Naive thymus-derived CD4-positive, alpha-beta T cell (primary cell): ENCODE results near the gene PEX14. TPM values are rescaled to one million over a fixed set of nuclear protein-coding genes. Genes with fewer than 3 reads are reported as not detected.

Experiments used
- ATAC-seq: fragments of 150-1000 bp; cut with Tn5 transposase; 2 replicates; pipeline ENCODE4 v1.10.0; 2021; ENCODE audit warnings: mild to moderate bottlenecking, moderate library complexity
- CTCF ChIA-PET: fragments of 350-600 bp; sonication (Branson Sonifier 250); formaldehyde crosslinking; loops from one replicate; lab custom pipeline; 2021; ENCODE audit warnings: antibody characterized with exemption; lab: Charles Lee
- POLR2A ChIA-PET: fragments of 350-600 bp; sonication (Branson Sonifier 250); formaldehyde crosslinking; loops from one replicate; lab custom pipeline; 2021; ENCODE audit warnings: antibody characterized with exemption, inconsistent platforms; lab: Charles Lee
- DNase-seq, 9 donors: peaks; one replicate each; pipeline versions ENCODE4 v3.0.0 to v3.0.0-alpha.2; 2020 to 2022; ENCODE audit warnings: mixed read lengths in 1 of 9
- H3K27ac ChIP-seq: one replicate; pipeline ENCODE4 v1.7.0; 2013; ENCODE audit warnings: mild to moderate bottlenecking, low read depth, low read length, moderate library complexity
- H3K27me3 ChIP-seq, 2 donors: one replicate each; pipeline ENCODE4 v1.7.0; 2013; ENCODE audit warnings: low read length in 2 of 2, mild to moderate bottlenecking in 2 of 2, moderate library complexity in 2 of 2; ENCODE audit not compliant: control insufficient read depth in 2 of 2, insufficient read depth in 2 of 2
- H3K36me3 ChIP-seq, 3 experiments: 1 replicate in 2 of 3; 2 replicates in 1 of 3; pipeline ENCODE4 v1.7.0; 2013; ENCODE audit warnings: low read length in 3 of 3, mild to moderate bottlenecking in 3 of 3, moderate library complexity in 1 of 3; ENCODE audit not compliant: insufficient read depth in 3 of 3, control insufficient read depth in 2 of 3
- H3K4me1 ChIP-seq, 2 donors: one replicate each; pipeline ENCODE4 v1.7.0; 2013; ENCODE audit warnings: low read length in 2 of 2, mild to moderate bottlenecking in 2 of 2, moderate library complexity in 1 of 2; ENCODE audit not compliant: control insufficient read depth in 2 of 2, insufficient read depth in 2 of 2
- H3K4me3 ChIP-seq: 2 replicates; pipeline ENCODE4 v1.7.0; 2013; ENCODE audit warnings: mild to moderate bottlenecking, low read length
- H3K9me3 ChIP-seq, 3 experiments: 1 replicate in 2 of 3; 2 replicates in 1 of 3; pipeline ENCODE4 v1.7.0; 2013; ENCODE audit warnings: low read length in 3 of 3; ENCODE audit not compliant: control insufficient read depth in 2 of 3
- H3K27ac Mint-ChIP-seq, 9 donors: one replicate each; pipeline ENCODE4 v1.8.0; 2020 to 2022; ENCODE audit warnings: mixed read lengths in 9 of 9, mild to moderate bottlenecking in 8 of 9, moderate library complexity in 5 of 9, inconsistent platforms in 2 of 9
- H3K27me3 Mint-ChIP-seq, 5 donors: one replicate each; pipeline ENCODE4 v1.8.0; 2021 to 2022; ENCODE audit warnings: mixed read lengths in 5 of 5, mild to moderate bottlenecking in 1 of 5
- H3K36me3 Mint-ChIP-seq, 5 donors: one replicate each; pipeline ENCODE4 v1.8.0; 2020 to 2022; ENCODE audit warnings: mixed read lengths in 5 of 5, mild to moderate bottlenecking in 3 of 5, inconsistent platforms in 1 of 5
- H3K4me1 Mint-ChIP-seq, 7 donors: one replicate each; pipeline ENCODE4 v1.8.0; 2020 to 2022; ENCODE audit warnings: mixed read lengths in 7 of 7, mild to moderate bottlenecking in 3 of 7, inconsistent platforms in 1 of 7
- H3K4me3 Mint-ChIP-seq, 10 donors: one replicate each; pipeline ENCODE4 v1.8.0; 2020 to 2022; ENCODE audit warnings: mild to moderate bottlenecking in 10 of 10, mixed read lengths in 10 of 10, moderate library complexity in 6 of 10, inconsistent platforms in 2 of 10
- H3K9me3 Mint-ChIP-seq, 11 donors: one replicate each; pipeline ENCODE4 v1.8.0; 2020 to 2022; ENCODE audit warnings: mixed read lengths in 11 of 11, mild to moderate bottlenecking in 4 of 11, inconsistent platforms in 1 of 11, moderate library complexity in 1 of 11
- intact Hi-C, 2 donors: fragments of 100-400 bp; cut with micrococcal nuclease; formaldehyde crosslinking; loops; one replicate each; pipeline ENCODE4 v1.15.1; 2023
- polyA plus RNA-seq, 2 donors: library from polyadenylated mRNA; unstranded; fragments of 300-500 nt; fragmentation: Illumina TruSeq; gene quantifications; one replicate each; pipeline ENCODE4 v1.2.3, GENCODE V29; 2021
- total RNA-seq, 6 experiments: library from RNA in 5 of 6; stranded (reverse) in 5 of 6; gene quantifications; 1 replicate in 5 of 6; 2 replicates in 1 of 6; pipeline ENCODE4 v1.2.3 and lab custom pipeline; 2021 to 2026

Gene PEX14
- total and polyA plus RNA-seq, 7 experiments from 2014 or later, result 3.6 to 27.8 (median 21.3) TPM

GRCh38 chr1:10601342-10602070, 126.8 kb downstream of the PEX14 start:
- no peak overlapping the region for H3K4me3 Mint-ChIP-seq
- H3K4me1 Mint-ChIP-seq, result peaks cover 0 to 5% (median 0%) of the 10 kb centered on the region in 7 donors
- H3K27ac ChIP-seq, result no peak overlapping the region
- H3K27me3 Mint-ChIP-seq, result no peaks in the 10 kb centered on the region
- DNase-seq (no peak), ATAC-seq (no peak)
- H3K27me3 ChIP-seq, result no peaks in the 10 kb centered on the region
- H3K36me3 Mint-ChIP-seq, result peaks cover 0 to 42% (median 22%) of the 10 kb centered on the region in 5 donors
- ChIA-PET CTCF (no interaction called here), POLR2A (interaction anchor here (0.7 kb wide), 1 partner anchor 62 kb away, joined by 5 read pairs; no protein-coding TSS in a partner anchor)
- no peak overlapping the region for H3K27ac Mint-ChIP-seq
- no peaks in the 10 kb centered on the region for H3K9me3 ChIP-seq
- intact Hi-C loops, result no loop called here
- no peak overlapping the region for H3K4me3 ChIP-seq
- H3K4me1 ChIP-seq, result no peaks in the 10 kb centered on the region
- H3K36me3 ChIP-seq, result peaks cover 0 to 34% (median 11%) of the 10 kb centered on the region in 3 experiments
- no peaks in the 10 kb centered on the region for H3K9me3 Mint-ChIP-seq

DNA sequence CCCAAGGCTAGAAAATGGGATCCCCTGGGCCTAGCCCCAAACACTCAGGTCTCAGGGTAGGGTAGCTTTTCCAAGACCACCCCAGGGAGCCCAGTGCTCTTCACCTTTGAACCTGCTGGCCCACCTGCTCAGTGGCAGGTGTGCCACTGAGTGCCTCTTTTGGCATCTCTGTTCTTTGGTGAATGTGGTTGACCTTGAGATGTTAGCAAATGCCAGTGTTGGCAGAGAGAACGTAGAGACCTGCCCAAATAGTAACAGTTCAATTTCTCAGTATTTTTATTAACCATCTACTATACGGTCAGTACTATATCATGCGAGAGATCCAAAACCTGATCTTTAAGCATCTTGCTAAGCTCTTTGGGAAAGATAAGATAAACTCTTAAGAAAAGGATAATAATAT, 128.2 kb downstream of the PEX14 start:
- intact Hi-C loops, result no loop called here
- ChIA-PET POLR2A (no interaction called here), CTCF (interaction anchor here (0.6 kb wide), 1 partner anchor 15 kb away, joined by 5 read pairs; no protein-coding TSS in a partner anchor)
- no peak overlapping the region for H3K4me3 Mint-ChIP-seq
- H3K27me3 ChIP-seq, result no peaks in the 10 kb centered on the region
- H3K27ac Mint-ChIP-seq, result no peak overlapping the region
- no peak overlapping the region for H3K4me3 ChIP-seq
- no peak overlapping the region for H3K27ac ChIP-seq
- H3K36me3 Mint-ChIP-seq, result peaks cover 0 to 42% (median 22%) of the 10 kb centered on the region in 5 donors
- H3K36me3 ChIP-seq, result peaks cover 0 to 31% (median 11%) of the 10 kb centered on the region in 3 experiments
- no peaks in the 10 kb centered on the region for H3K27me3 Mint-ChIP-seq
- no peak for ATAC-seq
- DNase-seq, result no peak
- no peaks in the 10 kb centered on the region for H3K9me3 Mint-ChIP-seq
- no peaks in the 10 kb centered on the region for H3K4me1 ChIP-seq
- H3K9me3 ChIP-seq, result no peaks in the 10 kb centered on the region
- H3K4me1 Mint-ChIP-seq, result peaks cover 0 to 8% (median 1%) of the 10 kb centered on the region in 7 donors

DNA sequence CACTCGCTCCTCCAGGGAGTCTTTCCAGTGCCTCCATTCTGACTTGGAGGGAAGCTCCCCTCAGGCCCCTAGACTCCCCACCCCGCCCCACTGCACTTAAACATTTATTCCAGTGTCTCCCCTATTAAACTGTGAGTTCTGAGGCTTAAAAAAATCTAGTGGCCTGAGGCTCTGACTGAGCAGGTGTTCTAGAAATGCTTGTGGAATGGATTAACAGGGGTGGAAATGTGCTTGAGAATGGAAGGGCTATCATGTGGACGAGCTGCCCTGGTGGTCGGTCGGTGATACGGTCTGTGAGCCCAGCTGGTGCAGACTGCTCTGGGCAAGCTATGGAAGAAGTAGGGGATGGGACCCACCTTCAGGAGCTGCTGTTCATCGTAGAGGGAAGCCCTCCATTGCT, 130.2 kb downstream of the PEX14 start:
- Mint-ChIP-seq H3K9me3 (no peaks in the 10 kb centered on the region), H3K27me3 (no peaks in the 10 kb centered on the region), H3K27ac (no peak overlapping the region), H3K36me3 (peaks cover 0 to 37% (median 20%) of the 10 kb centered on the region in 5 donors), H3K4me3 (no peak overlapping the region), H3K4me1 (peaks cover 0 to 7% (median 1%) of the 10 kb centered on the region in 7 donors)
- ChIA-PET POLR2A (no interaction called here), CTCF (interaction anchor here (0.8 kb wide), 1 partner anchor 32 kb away, joined by 3 read pairs; no protein-coding TSS in a partner anchor)
- intact Hi-C loops, result no loop called here
- Histone ChIP-seq H3K4me1 (no peaks in the 10 kb centered on the region), H3K27me3 (no peaks in the 10 kb centered on the region), H3K4me3 (no peak overlapping the region), H3K27ac (no peak overlapping the region), H3K36me3 (peaks cover 0 to 23% (median 2%) of the 10 kb centered on the region in 3 experiments), H3K9me3 (no peaks in the 10 kb centered on the region)
- ATAC-seq, result no peak
- DNase-seq, result no peak

DNA sequence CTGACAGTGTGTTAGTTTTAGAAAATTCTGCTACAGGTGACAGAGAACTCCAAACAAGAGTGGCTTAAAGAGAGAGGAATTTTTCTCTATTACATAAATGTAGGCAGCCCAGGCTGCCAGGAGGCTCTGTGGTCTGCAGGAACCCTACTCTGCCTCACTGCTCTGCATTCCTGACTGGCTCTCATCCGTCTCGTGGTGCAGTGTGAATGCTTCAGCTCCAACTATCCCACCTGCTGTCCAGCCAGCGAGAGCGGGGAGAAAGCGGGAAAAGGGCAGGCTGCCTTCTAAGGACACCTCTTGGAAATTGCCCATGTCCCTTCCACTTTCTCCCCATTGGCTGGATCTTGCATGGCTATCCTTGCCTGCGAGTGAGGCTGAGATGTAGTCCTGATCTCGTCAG, 131.3 kb downstream of the PEX14 start:
- H3K27me3 ChIP-seq, result no peaks in the 10 kb centered on the region
- Mint-ChIP-seq H3K4me1 (peaks cover 0 to 7% (median 3%) of the 10 kb centered on the region in 7 donors), H3K27me3 (no peaks in the 10 kb centered on the region), H3K27ac (no peak overlapping the region), H3K9me3 (no peaks in the 10 kb centered on the region), H3K36me3 (peaks cover 0 to 40% (median 20%) of the 10 kb centered on the region in 5 donors), H3K4me3 (no peak overlapping the region)
- POLR2A ChIA-PET, result no interaction called here
- no peaks in the 10 kb centered on the region for H3K4me1 ChIP-seq
- H3K36me3 ChIP-seq, result peaks cover 0 to 23% (median 2%) of the 10 kb centered on the region in 3 experiments
- H3K4me3 ChIP-seq, result no peak overlapping the region
- ATAC-seq, result no peak
- intact Hi-C loops, result no loop called here
- DNase-seq, result no peak
- H3K27ac ChIP-seq, result no peak overlapping the region
- H3K9me3 ChIP-seq, result no peaks in the 10 kb centered on the region
- CTCF ChIA-PET, result no interaction called here

DNA sequence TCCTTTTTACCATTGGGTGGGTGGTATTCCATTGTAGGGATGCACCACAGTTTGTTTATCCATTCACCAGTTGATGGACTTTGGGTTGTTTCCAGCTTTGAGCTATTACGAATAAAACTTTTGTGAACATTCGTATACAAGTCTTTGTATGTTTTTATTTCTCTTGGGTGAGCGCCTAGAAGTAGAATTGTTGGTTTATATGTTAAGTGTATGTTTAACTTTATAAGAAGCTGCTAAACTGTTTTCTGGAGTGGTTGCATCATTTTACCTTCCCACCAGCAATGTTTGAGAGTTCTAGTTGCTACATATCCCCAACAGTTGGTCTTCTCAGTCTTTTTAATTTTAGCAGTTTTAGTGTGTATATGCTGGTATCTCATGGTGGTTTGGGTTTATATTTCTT, 132.5 kb downstream of the PEX14 start:
- ChIA-PET POLR2A (no interaction called here), CTCF (no interaction called here)
- H3K27ac ChIP-seq, result no peak overlapping the region
- no peaks in the 10 kb centered on the region for H3K9me3 ChIP-seq
- H3K27ac Mint-ChIP-seq, result no peak overlapping the region
- H3K27me3 ChIP-seq, result no peaks in the 10 kb centered on the region
- H3K36me3 ChIP-seq, result peaks cover 0 to 24% (median 2%) of the 10 kb centered on the region in 3 experiments
- intact Hi-C loops, result no loop called here
- H3K9me3 Mint-ChIP-seq, result no peaks in the 10 kb centered on the region
- no peaks in the 10 kb centered on the region for H3K27me3 Mint-ChIP-seq
- H3K4me3 Mint-ChIP-seq, result no peak overlapping the region
- no peak overlapping the region for H3K4me3 ChIP-seq
- ATAC-seq (no peak), DNase-seq (no peak)
- no peaks in the 10 kb centered on the region for H3K4me1 ChIP-seq
- H3K4me1 Mint-ChIP-seq, result peaks cover 0 to 7% (median 3%) of the 10 kb centered on the region in 7 donors
- peaks cover 0 to 31% (median 20%) of the 10 kb centered on the region in 5 donors for H3K36me3 Mint-ChIP-seq

- no peak overlapping the region for H3K27ac Mint-ChIP-seq
- H3K27me3 Mint-ChIP-seq, result no peaks in the 10 kb centered on the region
- POLR2A ChIA-PET, result no interaction called here
Observed at GRCh38 chr1:10608690-10609089, 133.9 kb downstream of the PEX14 start.

More at GRCh38 chr1:10608690-10609089, 133.9 kb downstream of the PEX14 start:
- no peak for ATAC-seq
- H3K9me3 ChIP-seq, result no peaks in the 10 kb centered on the region
- H3K4me1 Mint-ChIP-seq, result peaks cover 0 to 7% (median 3%) of the 10 kb centered on the region in 7 donors
- H3K27ac ChIP-seq, result no peak overlapping the region
- CTCF ChIA-PET, result interaction anchor here (0.6 kb wide), 1 partner anchor 117 kb away, joined by 5 read pairs; no protein-coding TSS in a partner anchor
- H3K4me1 ChIP-seq, result no peaks in the 10 kb centered on the region
- peaks cover 0 to 28% (median 0%) of the 10 kb centered on the region in 3 experiments for H3K36me3 ChIP-seq
- no peak overlapping the region for H3K4me3 Mint-ChIP-seq
- no peaks in the 10 kb centered on the region for H3K9me3 Mint-ChIP-seq
- no peak for DNase-seq
- H3K27me3 ChIP-seq, result no peaks in the 10 kb centered on the region
- H3K36me3 Mint-ChIP-seq, result peaks cover 0 to 27% (median 10%) of the 10 kb centered on the region in 5 donors
- H3K4me3 ChIP-seq, result no peak overlapping the region
- intact Hi-C loops, result no loop called here
